ENCODE data around the gene ENTHD1.

The ENTHD1 gene

DNA sequence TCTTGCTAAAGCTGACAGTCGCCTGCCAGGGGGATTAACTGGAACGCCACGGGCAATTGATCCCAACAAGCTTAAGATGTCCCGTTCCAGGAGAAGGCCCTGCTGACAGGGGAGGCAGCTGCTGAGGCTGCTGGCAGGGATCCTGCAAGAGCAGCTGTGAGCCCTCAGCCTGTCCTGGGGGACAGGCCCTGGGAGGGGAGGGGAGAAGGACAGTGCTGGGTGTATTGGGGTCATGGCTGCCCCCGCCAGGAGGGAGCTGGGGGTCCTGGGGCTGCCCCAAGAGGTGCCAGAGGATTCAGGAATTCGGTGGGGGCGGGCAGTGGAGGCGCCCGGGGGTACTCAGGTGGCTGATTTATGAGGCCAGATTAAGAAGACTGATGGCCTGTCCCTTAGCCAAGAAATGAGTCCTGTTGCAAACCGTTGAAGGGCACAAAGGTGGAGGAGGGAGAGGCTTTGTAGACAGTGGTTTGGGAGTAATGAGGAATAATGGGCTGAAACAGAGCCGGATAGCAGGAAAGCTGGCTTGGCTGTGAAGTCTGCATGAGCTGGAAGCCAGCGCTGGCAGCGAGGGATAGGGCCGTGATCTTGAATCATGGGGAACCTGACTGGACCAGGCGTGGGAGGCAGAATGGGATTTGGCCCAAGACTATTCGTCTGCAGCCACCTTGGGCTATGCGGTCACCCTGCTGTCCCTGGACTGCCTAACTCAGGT is 189.5 kb downstream of the ENTHD1 start:
- H3K36me3 ChIP-seq (ENCODE audit: insufficient read depth, low read length) = no peaks in the 10 kb centered on the region
- no peaks in the 10 kb centered on the region for H3K4me1 ChIP-seq (ENCODE audit: insufficient read depth, low read length)
- no peak overlapping the region for H3K27ac ChIP-seq (ENCODE audit: low read depth, low read length)
- H3K9ac ChIP-seq (ENCODE audit: low read length) = no peak overlapping the region
- no peaks in the 10 kb centered on the region for H3K9me3 ChIP-seq (ENCODE audit: low read length)
- H3K27me3 ChIP-seq (ENCODE audit: control insufficient read depth in 1 of 2, insufficient read depth in 2 of 2, low read length in 2 of 2) = peaks cover 0 to 12% of the 10 kb centered on the region in 2 donors
- no peak overlapping the region for H3K4me3 ChIP-seq (ENCODE audit: low read depth in 1 of 2, low read length in 2 of 2)

DNA sequence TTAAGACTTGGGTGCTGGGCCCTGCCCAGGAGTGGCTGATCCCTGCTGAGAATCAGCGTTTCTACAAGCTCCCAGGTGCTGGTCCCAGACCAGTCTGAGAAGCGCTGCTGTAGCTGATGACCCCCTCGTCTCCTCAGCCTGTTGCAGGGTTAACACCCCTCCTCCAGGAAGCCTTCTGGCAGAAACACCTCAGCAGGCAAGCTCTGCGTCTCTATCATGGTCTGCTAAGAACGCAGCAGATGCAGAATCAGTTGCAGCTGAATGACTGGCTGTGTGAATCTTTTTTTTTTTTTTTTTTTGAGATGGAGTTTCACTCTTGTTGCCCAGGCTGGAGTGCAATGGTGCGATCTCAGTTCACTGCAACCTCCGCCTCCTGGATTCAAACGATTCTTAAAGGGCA is 190.5 kb downstream of the ENTHD1 start:
- Histone ChIP-seq H3K9me3 (ENCODE audit: low read length) (no peaks in the 10 kb centered on the region), H3K4me3 (ENCODE audit: low read depth in 1 of 2, low read length in 2 of 2) (no peak overlapping the region), H3K4me1 (ENCODE audit: insufficient read depth, low read length) (no peaks in the 10 kb centered on the region), H3K9ac (ENCODE audit: low read length) (no peak overlapping the region), H3K36me3 (ENCODE audit: insufficient read depth, low read length) (no peaks in the 10 kb centered on the region), H3K27me3 (ENCODE audit: control insufficient read depth in 1 of 2, insufficient read depth in 2 of 2, low read length in 2 of 2) (peaks cover 0 to 14% of the 10 kb centered on the region in 2 donors), H3K27ac (ENCODE audit: low read depth, low read length) (no peak overlapping the region)

DNA sequence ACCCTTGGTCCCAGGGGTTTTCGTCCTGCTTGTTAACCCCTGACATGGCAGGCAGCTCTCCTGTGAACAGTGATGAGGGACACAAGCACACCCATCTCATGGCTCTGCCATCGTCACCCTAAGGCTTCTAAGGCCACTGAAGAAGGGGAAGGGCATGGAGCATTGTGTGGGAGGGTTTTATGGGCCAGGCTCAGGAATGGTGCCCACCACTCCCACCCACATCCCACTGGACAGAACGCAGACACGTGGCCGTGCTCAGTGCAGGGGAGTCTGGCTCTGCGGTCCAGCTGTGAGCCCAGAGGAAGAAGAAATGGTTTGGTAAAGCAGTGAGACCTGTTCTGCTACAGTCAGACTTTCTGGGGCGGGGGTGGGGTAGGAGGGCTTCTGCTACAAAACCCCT is 193.0 kb downstream of the ENTHD1 start:
- Histone ChIP-seq H3K27ac (ENCODE audit: low read depth, low read length) (no peak overlapping the region), H3K4me1 (ENCODE audit: insufficient read depth, low read length) (no peaks in the 10 kb centered on the region), H3K36me3 (ENCODE audit: insufficient read depth, low read length) (no peaks in the 10 kb centered on the region), H3K9ac (ENCODE audit: low read length) (no peak overlapping the region), H3K27me3 (ENCODE audit: control insufficient read depth in 1 of 2, insufficient read depth in 2 of 2, low read length in 2 of 2) (peaks cover 0 to 14% of the 10 kb centered on the region in 2 donors), H3K9me3 (ENCODE audit: low read length) (no peaks in the 10 kb centered on the region), H3K4me3 (ENCODE audit: low read depth in 1 of 2, low read length in 2 of 2) (no peak overlapping the region)

- peaks cover 0 to 14% of the 10 kb centered on the region in 2 donors for H3K27me3 ChIP-seq (ENCODE audit: control insufficient read depth in 1 of 2, insufficient read depth in 2 of 2, low read length in 2 of 2)
These were observed 193.8 kb downstream of the ENTHD1 start for GRCh38 chr22:39699631-39700360.

DNA sequence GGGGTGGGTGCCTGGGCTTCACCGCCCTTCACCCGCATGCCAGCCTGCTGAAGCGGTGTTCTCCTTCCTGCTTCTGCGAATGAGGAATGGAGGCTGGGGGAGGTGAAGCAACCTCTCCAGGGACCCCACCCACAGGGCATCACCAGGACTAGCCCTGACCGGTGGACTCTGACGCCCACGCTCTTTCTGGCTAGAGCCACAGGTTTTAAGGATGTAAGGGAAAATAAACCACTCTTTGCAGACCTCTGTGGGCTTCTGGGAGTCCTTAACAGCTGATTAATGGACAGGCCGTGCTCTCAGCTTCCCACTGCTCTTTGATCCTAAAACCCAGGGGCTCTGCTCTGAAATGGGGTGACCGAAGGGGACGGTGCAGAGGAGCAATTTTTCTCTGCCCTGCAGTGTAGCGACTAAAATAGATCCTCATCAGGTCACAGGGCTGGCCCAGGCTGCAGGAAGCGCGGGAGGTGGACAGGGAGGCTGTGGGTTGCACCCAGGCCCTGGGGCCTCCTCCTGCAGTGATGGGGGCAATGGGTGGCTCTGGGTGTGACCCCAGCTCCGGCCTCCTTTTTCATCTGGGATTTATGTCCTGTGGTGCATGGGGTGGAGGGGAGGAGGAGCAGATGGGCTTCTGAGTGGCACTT is 195.7 kb downstream of the ENTHD1 start:
- peaks cover 0 to 19% of the 10 kb centered on the region in 2 donors for H3K27me3 ChIP-seq (ENCODE audit: control insufficient read depth in 1 of 2, insufficient read depth in 2 of 2, low read length in 2 of 2)
- H3K9me3 ChIP-seq (ENCODE audit: low read length) = no peaks in the 10 kb centered on the region
- H3K4me3 ChIP-seq (ENCODE audit: low read depth in 1 of 2, low read length in 2 of 2) = no peak overlapping the region
- no peaks in the 10 kb centered on the region for H3K4me1 ChIP-seq (ENCODE audit: insufficient read depth, low read length)
- H3K36me3 ChIP-seq (ENCODE audit: insufficient read depth, low read length) = no peaks in the 10 kb centered on the region
- no peak overlapping the region for H3K27ac ChIP-seq (ENCODE audit: low read depth, low read length)
- H3K9ac ChIP-seq (ENCODE audit: low read length) = no peak overlapping the region

More at GRCh38 chr22:39699631-39700360, 193.8 kb downstream of the ENTHD1 start:
- H3K4me3 ChIP-seq (ENCODE audit: low read depth in 1 of 2, low read length in 2 of 2) = no peak overlapping the region
- no peak overlapping the region for H3K27ac ChIP-seq (ENCODE audit: low read depth, low read length)
- no peaks in the 10 kb centered on the region for H3K4me1 ChIP-seq (ENCODE audit: insufficient read depth, low read length)
- H3K9me3 ChIP-seq (ENCODE audit: low read length) = no peaks in the 10 kb centered on the region
- H3K9ac ChIP-seq (ENCODE audit: low read length) = no peak overlapping the region
- H3K36me3 ChIP-seq (ENCODE audit: insufficient read depth, low read length) = no peaks in the 10 kb centered on the region

GRCh38 chr22:39693943-39694500 is 199.5 kb downstream of the ENTHD1 start:
- H3K27me3 ChIP-seq (ENCODE audit: control insufficient read depth in 1 of 2, insufficient read depth in 2 of 2, low read length in 2 of 2) = peaks cover 0 to 27% of the 10 kb centered on the region in 2 donors
- H3K4me3 ChIP-seq (ENCODE audit: low read depth in 1 of 2, low read length in 2 of 2) = no peak overlapping the region
- no peaks in the 10 kb centered on the region for H3K4me1 ChIP-seq (ENCODE audit: insufficient read depth, low read length)
- H3K27ac ChIP-seq (ENCODE audit: low read depth, low read length) = no peak overlapping the region
- H3K9ac ChIP-seq (ENCODE audit: low read length) = no peak overlapping the region
- H3K36me3 ChIP-seq (ENCODE audit: insufficient read depth, low read length) = no peaks in the 10 kb centered on the region
- no peaks in the 10 kb centered on the region for H3K9me3 ChIP-seq (ENCODE audit: low read length)
